ENCODE measurements around the gene CARD14. TPM values are rescaled to one million over a fixed set of nuclear protein-coding genes. Genes with fewer than 3 reads are reported as not detected.
"Not testable (repeated sequence)": the region's sequence is repeated elsewhere in the genome, so short reads cannot be mapped to it uniquely, and the experiment has no call there.

The CARD14 gene
- total RNA-seq, 3 donors from 2014 or later = not detected

- H3K4me3 Mint-ChIP-seq = no peak overlapping the region
These were observed 77.7 kb downstream of the CARD14 start for GRCh38 chr17:80247561-80247960.

GRCh38 chr17:80248001-80248893 lies 78.4 kb downstream of the CARD14 start:
- Mint-ChIP-seq H3K4me1 (ENCODE audit: low read depth) (peaks cover 9% of the 10 kb centered on the region), H3K9me3 (no peaks in the 10 kb centered on the region), H3K27me3 (ENCODE audit: low read depth) (no peaks in the 10 kb centered on the region), H3K36me3 (ENCODE audit: insufficient read depth) (peaks cover 5% of the 10 kb centered on the region), H3K4me3 (no peak overlapping the region)
- ATAC-seq (no peak), DNase-seq (no peak)

More at GRCh38 chr17:80247561-80247960, 77.7 kb downstream of the CARD14 start:
- ATAC-seq = no peak
- H3K9me3 Mint-ChIP-seq = no peaks in the 10 kb centered on the region
- peaks cover 2% of the 10 kb centered on the region for H3K4me1 Mint-ChIP-seq (ENCODE audit: low read depth)
- peaks cover 8% of the 10 kb centered on the region for H3K36me3 Mint-ChIP-seq (ENCODE audit: insufficient read depth)
- H3K27me3 Mint-ChIP-seq (ENCODE audit: low read depth) = no peaks in the 10 kb centered on the region
- no peak for DNase-seq

- Mint-ChIP-seq H3K4me1 (ENCODE audit: low read depth) (peaks cover 17% of the 10 kb centered on the region), H3K4me3 (no peak overlapping the region)
- no peak for ATAC-seq
These were observed 79.3 kb downstream of the CARD14 start for GRCh38 chr17:80248894-80249710.

GRCh38 chr17:80251966-80252365 lies 82.1 kb downstream of the CARD14 start:
- peaks cover 2% of the 10 kb centered on the region for H3K36me3 Mint-ChIP-seq (ENCODE audit: insufficient read depth)
- no peaks in the 10 kb centered on the region for H3K9me3 Mint-ChIP-seq
- DNase-seq (no peak), ATAC-seq (no peak)
- no peaks in the 10 kb centered on the region for H3K27me3 Mint-ChIP-seq (ENCODE audit: low read depth)
- no peak overlapping the region for H3K4me3 Mint-ChIP-seq
- peaks cover 40% of the 10 kb centered on the region for H3K4me1 Mint-ChIP-seq (ENCODE audit: low read depth)

More at GRCh38 chr17:80248894-80249710, 79.3 kb downstream of the CARD14 start:
- Mint-ChIP-seq H3K27me3 (ENCODE audit: low read depth) (no peaks in the 10 kb centered on the region), H3K9me3 (no peaks in the 10 kb centered on the region), H3K36me3 (ENCODE audit: insufficient read depth) (peaks cover 5% of the 10 kb centered on the region)
- DNase-seq = no peak

GRCh38 chr17:80252871-80253270 lies 83.0 kb downstream of the CARD14 start:
- peak; percentile 81 to 85 for ATAC-seq
- peak; percentile 92 for DNase-seq
- peaks cover 2% of the 10 kb centered on the region for H3K36me3 Mint-ChIP-seq (ENCODE audit: insufficient read depth)
- H3K27me3 Mint-ChIP-seq (ENCODE audit: low read depth) = no peaks in the 10 kb centered on the region
- H3K4me3 Mint-ChIP-seq = no peak overlapping the region
- peaks cover 47% of the 10 kb centered on the region for H3K4me1 Mint-ChIP-seq (ENCODE audit: low read depth)
- no peaks in the 10 kb centered on the region for H3K9me3 Mint-ChIP-seq

GRCh38 chr17:80253631-80254395 lies 84.0 kb downstream of the CARD14 start:
- Mint-ChIP-seq H3K9me3 (no peaks in the 10 kb centered on the region), H3K4me3 (no peak overlapping the region), H3K4me1 (ENCODE audit: low read depth) (peaks cover 56% of the 10 kb centered on the region), H3K27me3 (ENCODE audit: low read depth) (no peaks in the 10 kb centered on the region), H3K36me3 (ENCODE audit: insufficient read depth) (peaks cover 2% of the 10 kb centered on the region)
- no peak for ATAC-seq
- no peak for DNase-seq

- Mint-ChIP-seq H3K4me1 (ENCODE audit: low read depth) (peaks cover 64% of the 10 kb centered on the region), H3K4me3 (peak overlapping the region; percentile 60), H3K9me3 (no peaks in the 10 kb centered on the region), H3K36me3 (ENCODE audit: insufficient read depth) (peaks cover 2% of the 10 kb centered on the region), H3K27me3 (ENCODE audit: low read depth) (no peaks in the 10 kb centered on the region)
- peak; percentile 59 for DNase-seq
- peak; percentile 67 to 71 for ATAC-seq
These were observed 84.8 kb downstream of the CARD14 start for GRCh38 chr17:80254396-80255251.

- Mint-ChIP-seq H3K27me3 (ENCODE audit: low read depth) (no peaks in the 10 kb centered on the region), H3K4me1 (ENCODE audit: low read depth) (peaks cover 67% of the 10 kb centered on the region), H3K36me3 (ENCODE audit: insufficient read depth) (peaks cover 2% of the 10 kb centered on the region), H3K9me3 (no peaks in the 10 kb centered on the region), H3K4me3 (no peak overlapping the region)
- ATAC-seq (no peak), DNase-seq (no peak)
These were observed 86.2 kb downstream of the CARD14 start for GRCh38 chr17:80256034-80256350.

GRCh38 chr17:80257716-80258213 lies 87.9 kb downstream of the CARD14 start:
- no peak for DNase-seq

GRCh38 chr17:80258296-80258695 lies 88.5 kb downstream of the CARD14 start:
- H3K4me3 Mint-ChIP-seq = peak overlapping the region; percentile 86
- not testable (repeated sequence) for ATAC-seq; H3K36me3 Mint-ChIP-seq (ENCODE audit: insufficient read depth); DNase-seq; H3K9me3 Mint-ChIP-seq; H3K27me3 Mint-ChIP-seq (ENCODE audit: low read depth)
- peaks cover 77% of the 10 kb centered on the region for H3K4me1 Mint-ChIP-seq (ENCODE audit: low read depth)

More at GRCh38 chr17:80257716-80258213, 87.9 kb downstream of the CARD14 start:
- ATAC-seq = no peak
- Mint-ChIP-seq H3K27me3 (ENCODE audit: low read depth) (no peaks in the 10 kb centered on the region), H3K36me3 (ENCODE audit: insufficient read depth) (no peaks in the 10 kb centered on the region), H3K4me1 (ENCODE audit: low read depth) (peaks cover 77% of the 10 kb centered on the region), H3K9me3 (no peaks in the 10 kb centered on the region), H3K4me3 (peak overlapping the region; percentile 86)

Other genes starting within 250 kb of the CARD14 start
- 1 to 10 TPM; 2.2 to 3.3 (median 2.6) TPM for gene TBC1D16, start 134.2 kb upstream of the CARD14 start, total RNA-seq
- under 1 TPM; 0.25 to 0.98 (median 0.29) TPM for gene CCDC40, start 133.4 kb upstream of the CARD14 start, total RNA-seq
- gene GAA, start 68.4 kb upstream of the CARD14 start, total RNA-seq = 10 to 100 TPM; 16.1 to 18.6 (median 16.7) TPM
- 100 to 1,000 TPM; 228 to 251 (median 230) TPM for gene EIF4A3, start 22.9 kb upstream of the CARD14 start, total RNA-seq
- gene SGSH, start 50.3 kb downstream of the CARD14 start, total RNA-seq = 10 to 100 TPM; 18.9 to 25.2 (median 19.1) TPM
- gene SLC26A11, start 50.4 kb downstream of the CARD14 start, total RNA-seq = 10 to 100 TPM; 15.8 to 16.5 (median 16.4) TPM
- 100 to 1,000 TPM; 205 to 289 (median 262) TPM for gene RNF213, start 90.8 kb downstream of the CARD14 start, total RNA-seq
- gene ENDOV, start 245.1 kb downstream of the CARD14 start, total RNA-seq = 10 to 100 TPM; 11.2 to 12.9 (median 12.4) TPM

Data from activated T-cell treated with anti-CD3 and anti-CD28 coated beads, Interleukin-2, amount 50 U/mL, for 4 hours (primary cell).